NT2/D1 (cell line): ENCODE measurements around the gene SEMA6B.

Source experiments
- YY1 ChIP-seq: IDR thresholded peaks from 2 replicates; pipeline ENCODE4 v1.6.1; 2011; ENCODE audit not compliant: insufficient read length, insufficient read depth
- ZNF274 ChIP-seq: IDR thresholded peaks from 2 replicates; pipeline ENCODE4 v1.6.1; 2011; ENCODE audit warnings: mild to moderate bottlenecking, low read depth, low read length

DNA sequence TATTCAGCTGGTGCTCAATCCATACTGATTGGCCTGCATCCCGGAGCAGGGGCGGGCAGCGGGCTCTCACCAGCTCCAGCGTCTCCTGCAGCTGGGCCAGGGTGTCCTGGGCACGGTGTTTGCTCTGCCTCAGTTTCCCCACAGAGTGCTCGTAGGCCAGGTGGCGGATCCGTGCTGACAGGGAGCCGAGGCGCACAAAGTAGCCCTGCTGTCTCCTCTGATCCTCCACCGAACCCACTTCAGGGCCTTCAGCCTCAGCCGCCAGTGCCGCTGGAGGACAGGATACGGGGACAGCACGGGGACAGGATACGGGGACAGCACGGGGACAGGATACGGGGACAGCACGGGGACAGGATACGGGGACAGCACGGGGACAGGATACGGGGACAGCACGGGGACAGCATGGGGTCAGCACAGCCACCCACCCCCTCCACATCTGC lies 33.9 kb downstream of the SEMA6B start:
- TF ChIP-seq ZNF274, result no peak
- TF ChIP-seq YY1, result no peak
